Epithelial cell of esophagus (primary cell): Measurements from ENCODE around the gene UBXN11.

Source experiments
- DNase-seq: peaks from one replicate; pipeline ENCODE4 v3.0.0; 2010; ENCODE audit warnings: low read depth
- H3K4me3 ChIP-seq: 2 replicates; pipeline ENCODE4 v1.5.1; 2011; ENCODE audit warnings: mild to moderate bottlenecking, low read length, control low read depth
- CTCF ChIP-seq: IDR thresholded peaks from 2 replicates; pipeline ENCODE4 v1.5.1; 2011; ENCODE audit warnings: low read depth, mild to moderate bottlenecking, low read length, control low read depth, inconsistent platforms; ENCODE audit not compliant: insufficient read depth; ENCODE audit errors: missing control alignments

UBXN11 gene

GRCh38 chr1:26278724-26279455 lies 27.5 kb downstream of the UBXN11 start:
- no peak for TF ChIP-seq CTCF
- peak overlapping the region; percentile 84 for H3K4me3 ChIP-seq

GRCh38 chr1:26278303-26278702 lies 28.1 kb downstream of the UBXN11 start:
- H3K4me3 ChIP-seq, result peak overlapping the region; percentile 17
- DNase-seq, result peak; percentile 98
- no peak for TF ChIP-seq CTCF

More at GRCh38 chr1:26278724-26279455, 27.5 kb downstream of the UBXN11 start:
- peak; percentile 93 for DNase-seq

GRCh38 chr1:26277719-26278118 lies 28.7 kb downstream of the UBXN11 start:
- no peak for TF ChIP-seq CTCF
- no peak overlapping the region for H3K4me3 ChIP-seq
- no peak for DNase-seq

- peak; percentile 66 for DNase-seq
- TF ChIP-seq CTCF, result no peak
- H3K4me3 ChIP-seq, result no peak overlapping the region
These were observed 29.2 kb downstream of the UBXN11 start for GRCh38 chr1:26277261-26277661.

GRCh38 chr1:26276432-26276838 lies 30.0 kb downstream of the UBXN11 start:
- no peak overlapping the region for H3K4me3 ChIP-seq
- no peak for TF ChIP-seq CTCF
- DNase-seq, result no peak

GRCh38 chr1:26275580-26276431 lies 30.6 kb downstream of the UBXN11 start:
- H3K4me3 ChIP-seq, result no peak overlapping the region
- TF ChIP-seq CTCF, result peak; percentile 70
- DNase-seq, result peak; percentile 99
